Gastrocnemius medialis (tissue), 4 donors: ENCODE data around the gene UBALD2. TPM values are rescaled to one million over a fixed set of nuclear protein-coding genes. Genes with fewer than 3 reads are reported as not detected.

Experiments used
- ATAC-seq, 2 donors: fragments of 150-250 bp; one replicate each; pipeline ENCODE4 v1.9.1; 2016
- DNase-seq, 2 donors: peaks; one replicate each; pipeline ENCODE4 v3.0.0-alpha.2; 2019
- H3K27ac ChIP-seq, 4 donors: fragments of 200-600 bp; sonication (generic); 1 replicate in 1 of 4; 2 replicates in 3 of 4; pipeline ENCODE4 v1.5.1; 2016 to 2018; ENCODE audit warnings: mild to moderate bottlenecking in 2 of 4, moderate library complexity in 1 of 4
- H3K27me3 ChIP-seq, 3 donors: fragments of 200-600 bp; sonication (generic) in 2 of 3; 1 replicate in 1 of 3; 2 replicates in 2 of 3; pipeline versions ENCODE4 v1.5.1 to v1.6.0; 2016 to 2019; ENCODE audit warnings: mild to moderate bottlenecking in 1 of 3, moderate library complexity in 1 of 3
- H3K36me3 ChIP-seq, 2 donors: fragments of 200-600 bp; sonication (generic) in 1 of 2; one replicate each; pipeline ENCODE4 v1.5.1; 2017 to 2018
- H3K4me1 ChIP-seq, 2 donors: fragments of 200-600 bp; sonication (generic) in 1 of 2; one replicate each; pipeline ENCODE4 v1.5.1; 2016 to 2017; ENCODE audit warnings: mild to moderate bottlenecking in 2 of 2
- H3K4me3 ChIP-seq, 4 donors: fragments of 200-600 bp; sonication (generic) in 3 of 4; 1 replicate in 1 of 4; 2 replicates in 3 of 4; pipeline ENCODE4 v1.5.1; 2016 to 2019; ENCODE audit warnings: mild to moderate bottlenecking in 2 of 4
- H3K9me3 ChIP-seq, 3 donors: fragments of 200-600 bp; sonication (generic) in 2 of 3; 1 replicate in 1 of 3; 2 replicates in 2 of 3; pipeline ENCODE4 v1.5.1; 2016 to 2019
- CTCF ChIP-seq, 5 experiments: fragments of 450-650 bp in 3 of 5; fragments of 200-600 bp in 2 of 5; sonication (generic) in 2 of 5; IDR thresholded peaks in 4 of 5; conservative IDR thresholded peaks in 1 of 5; 1 replicate in 4 of 5; 2 replicates in 1 of 5; pipeline ENCODE4 v1.5.1; 2016 to 2019; ENCODE audit warnings: antibody characterized with exemption in 5 of 5, mild to moderate bottlenecking in 3 of 5, moderate library complexity in 3 of 5
- POLR2A ChIP-seq, 2 donors: fragments of 450-650 bp; IDR thresholded peaks; one replicate each; pipeline ENCODE4 v1.6.1; 2017; ENCODE audit warnings: antibody characterized with exemption in 2 of 2, mild to moderate bottlenecking in 2 of 2, moderate library complexity in 2 of 2
- in situ Hi-C, 4 donors: fragments of 200-750 bp; cut with MboI; loops; one replicate each; pipeline versions ENCODE4 v1.15.0 to v1.8.0; 2017; ENCODE audit warnings: low sequenced_read_pairs in 4 of 4
- intact Hi-C: fragments of 100-400 bp; cut with DNase I; formaldehyde crosslinking; loops from one replicate; pipeline ENCODE4 v1.15.1; 2023; ENCODE audit warnings: low total_unique reads
- total RNA-seq, 4 donors: library from RNA; depleted of rRNA; stranded (reverse); fragments of >200 nt; gene quantifications; one replicate each; pipeline versions ENCODE4 v1.1.0 to v1.2.3, GENCODE V29; 2016

UBALD2 gene
- total RNA-seq, 4 donors from 2014 or later = 28.9 to 151 (median 52.2) TPM

- Histone ChIP-seq H3K27ac (peak overlapping the region; percentile 54 to 79 (median 73)), H3K36me3 (no peaks in the 10 kb centered on the region), H3K4me3 (no peak overlapping the region), H3K4me1 (peaks cover 20 to 32% of the 10 kb centered on the region in 2 donors), H3K27me3 (no peaks in the 10 kb centered on the region), H3K9me3 (no peaks in the 10 kb centered on the region)
- intact Hi-C loops (loop anchor here (2.0 to 5.0 kb wide), 4 partner anchors 30 to 136 kb away; partner anchors contain the start of gene FOXJ1), in situ Hi-C loops (no loop called here)
- ATAC-seq = no peak
- no peak for TF ChIP-seq POLR2A (IDR thresholded peaks at IDR 0.05)
- TF ChIP-seq CTCF (IDR thresholded peaks at IDR 0.05 in 4 of 5, conservative IDR thresholded peaks at IDR 0.05 in 1 of 5) = no peak
- no peak for DNase-seq
Observed at GRCh38 chr17:76278268-76278908, 13.2 kb downstream of the UBALD2 start.

GRCh38 chr17:76278952-76279741, 14.0 kb downstream of the UBALD2 start:
- TF ChIP-seq CTCF (IDR thresholded peaks at IDR 0.05 in 4 of 5, conservative IDR thresholded peaks at IDR 0.05 in 1 of 5) (peak; percentile 96 to 100 (median 99)), POLR2A (IDR thresholded peaks at IDR 0.05) (no peak)
- Histone ChIP-seq H3K36me3 (no peaks in the 10 kb centered on the region), H3K27ac (peak overlapping the region; percentile 54 to 79 (median 73)), H3K4me3 (no peak overlapping the region), H3K27me3 (no peaks in the 10 kb centered on the region), H3K9me3 (no peaks in the 10 kb centered on the region), H3K4me1 (peaks cover 20 to 32% of the 10 kb centered on the region in 2 donors)
- in situ Hi-C loops (no loop called here), intact Hi-C loops (loop anchor here (1.0 to 5.0 kb wide), 5 partner anchors 30 to 158 kb away; partner anchors contain the start of gene FOXJ1)
- peak; percentile 82 to 89 for DNase-seq
- peak; percentile 50 to 70 for ATAC-seq

GRCh38 chr17:76279742-76280287, 14.7 kb downstream of the UBALD2 start:
- Histone ChIP-seq H3K27ac (peak overlapping the region; percentile 54 to 79 (median 73)), H3K9me3 (no peaks in the 10 kb centered on the region), H3K4me1 (peaks cover 20 to 32% of the 10 kb centered on the region in 2 donors), H3K4me3 (no peak overlapping the region), H3K36me3 (no peaks in the 10 kb centered on the region), H3K27me3 (no peaks in the 10 kb centered on the region)
- in situ Hi-C loops = loop anchor here in 1 of 4 donors (10.0 kb wide), 1 partner anchor 95 kb away; no protein-coding TSS in a partner anchor
- peak in 2 of 5 experiments; percentile 9 to 22 for TF ChIP-seq CTCF (IDR thresholded peaks at IDR 0.05 in 4 of 5, conservative IDR thresholded peaks at IDR 0.05 in 1 of 5)
- TF ChIP-seq POLR2A (IDR thresholded peaks at IDR 0.05) = no peak
- no peak for DNase-seq
- intact Hi-C loops = loop anchor here (1.0 to 5.0 kb wide), 5 partner anchors 31 to 159 kb away; partner anchors contain the start of gene FOXJ1
- no peak for ATAC-seq

- in situ Hi-C loops = loop anchor here in 1 of 4 donors (10.0 kb wide), 1 partner anchor 96 kb away; no protein-coding TSS in a partner anchor
- ATAC-seq = no peak
- peaks cover 20 to 32% of the 10 kb centered on the region in 2 donors for H3K4me1 ChIP-seq
- no peaks in the 10 kb centered on the region for H3K27me3 ChIP-seq
- no peak overlapping the region for H3K27ac ChIP-seq
- no peaks in the 10 kb centered on the region for H3K9me3 ChIP-seq
- intact Hi-C loops = no loop called here
- no peak for DNase-seq
- TF ChIP-seq CTCF (IDR thresholded peaks at IDR 0.05 in 4 of 5, conservative IDR thresholded peaks at IDR 0.05 in 1 of 5) (no peak), POLR2A (IDR thresholded peaks at IDR 0.05) (no peak)
- no peaks in the 10 kb centered on the region for H3K36me3 ChIP-seq
- H3K4me3 ChIP-seq = no peak overlapping the region
Observed at GRCh38 chr17:76280650-76281049, 15.5 kb downstream of the UBALD2 start.
